Measurements from ENCODE around the gene XDH.

The XDH gene

DNA sequence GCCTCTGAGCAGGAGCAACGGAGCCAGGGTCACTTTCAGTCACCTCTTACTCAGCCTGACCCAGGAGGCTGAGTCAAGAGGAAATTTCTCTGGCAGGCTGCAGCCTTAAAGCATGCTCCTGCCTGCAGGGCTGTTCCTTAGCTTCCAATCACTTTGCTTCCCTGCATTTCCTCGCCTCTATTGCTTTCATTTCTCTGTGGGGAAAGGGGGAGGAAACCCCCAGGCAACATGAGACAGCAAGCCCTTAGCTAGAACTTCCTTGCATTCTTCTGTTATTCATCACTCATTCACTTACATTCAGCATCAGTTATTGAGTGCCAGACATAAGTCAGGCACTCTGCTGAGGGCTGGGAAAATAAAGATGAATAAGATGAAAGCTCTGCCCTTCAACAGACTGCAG is 13.0 kb downstream of the XDH start:
- no peak for DNase-seq

DNA sequence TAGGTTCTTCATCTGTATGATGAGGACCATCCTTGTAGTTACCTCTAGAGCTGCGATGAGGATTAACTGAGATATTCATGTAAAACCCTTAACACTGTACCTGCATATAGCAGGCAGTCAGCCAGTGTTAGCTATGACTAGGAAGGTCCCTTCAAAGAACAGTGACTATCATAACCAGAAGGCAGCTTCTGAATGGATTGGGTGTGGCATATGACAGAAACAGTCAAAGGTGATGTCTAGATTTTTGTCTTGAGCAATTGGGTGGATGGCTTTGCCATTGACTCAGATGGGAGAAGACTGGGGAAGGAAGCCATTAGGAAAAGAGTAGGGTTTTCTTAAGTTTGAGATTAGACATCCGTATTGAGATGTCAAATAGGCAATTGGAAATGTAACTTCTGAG is 15.7 kb downstream of the XDH start:
- no peak for DNase-seq

DNA sequence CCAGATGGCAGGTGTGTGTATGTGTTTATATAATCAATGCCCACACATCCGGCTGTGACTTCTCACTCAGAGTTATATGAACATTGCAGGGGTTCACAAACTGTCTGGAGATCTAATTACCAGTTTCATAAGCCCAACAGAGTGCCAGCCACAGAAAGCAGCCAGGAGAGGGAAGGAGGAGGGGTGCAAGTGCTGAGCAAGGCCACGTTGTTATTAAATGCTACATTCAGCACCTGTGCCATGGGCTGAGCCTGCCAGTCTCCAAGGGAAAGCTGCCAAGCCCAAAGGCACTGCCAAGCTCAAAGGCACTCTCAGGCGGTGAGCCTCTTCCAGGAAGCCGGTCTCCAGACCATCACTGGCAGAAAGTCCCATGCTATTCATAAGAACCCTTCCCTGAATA is 17.4 kb downstream of the XDH start:
- no peak for DNase-seq

DNA sequence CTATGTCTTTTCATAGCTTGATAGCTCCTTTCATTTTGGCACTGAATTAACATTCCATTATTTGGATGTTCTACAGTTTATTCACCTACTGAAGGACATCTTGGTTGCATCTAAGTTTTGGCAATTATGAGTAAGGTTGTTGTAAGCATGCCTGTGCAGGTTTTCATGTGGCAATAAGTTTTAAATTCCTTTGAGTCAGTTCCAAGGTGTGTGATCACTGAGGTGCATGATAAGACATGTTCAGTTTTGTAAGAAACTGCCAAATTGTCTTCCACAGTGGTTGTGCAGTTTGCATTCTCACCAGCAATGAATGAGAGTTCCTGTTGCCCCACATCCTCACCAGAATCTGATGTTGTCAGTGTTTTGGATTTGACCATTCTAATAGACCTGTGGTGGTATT is 24.2 kb downstream of the XDH start:
- DNase-seq, result no peak

DNA sequence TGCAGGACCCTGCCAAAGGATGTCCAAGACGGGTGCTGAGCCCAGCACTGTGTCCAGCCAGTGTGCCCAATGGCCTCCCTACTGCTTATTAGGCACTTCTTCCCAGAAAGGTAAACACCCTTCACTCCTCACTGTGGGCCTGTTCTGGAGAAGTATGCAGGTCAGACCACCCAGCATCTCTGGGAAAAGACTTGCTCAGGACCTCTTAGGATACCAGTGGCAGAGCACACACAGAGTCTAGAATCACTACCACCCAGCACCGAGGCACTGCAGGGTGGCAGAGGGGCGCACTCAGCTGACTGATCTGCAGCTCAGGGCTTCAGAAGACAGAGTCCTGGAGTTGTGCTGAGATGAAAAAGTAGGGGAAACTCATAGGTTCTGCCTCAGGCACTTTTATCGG is 25.8 kb downstream of the XDH start:
- DNase-seq, result no peak

DNA sequence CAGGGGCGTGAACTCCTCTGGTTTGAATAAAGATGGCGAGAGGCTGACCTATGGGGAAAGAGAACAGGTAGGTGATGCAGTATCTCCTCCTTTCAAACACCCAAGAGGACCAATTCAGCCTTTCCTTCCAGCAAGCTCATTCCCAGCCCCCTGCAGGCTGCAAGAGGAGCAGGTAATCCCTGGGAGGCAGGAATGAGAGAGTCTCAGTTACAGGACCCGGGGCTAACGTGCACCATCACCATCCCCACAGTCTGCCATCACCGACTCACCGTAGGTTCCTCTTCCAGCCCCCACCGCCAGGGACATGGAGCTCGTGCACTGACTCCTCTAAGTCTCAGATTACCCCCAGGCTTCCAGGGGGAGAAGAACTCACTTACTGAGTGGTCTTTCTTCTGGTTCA is 26.7 kb downstream of the XDH start:
- DNase-seq, result no peak

DNA sequence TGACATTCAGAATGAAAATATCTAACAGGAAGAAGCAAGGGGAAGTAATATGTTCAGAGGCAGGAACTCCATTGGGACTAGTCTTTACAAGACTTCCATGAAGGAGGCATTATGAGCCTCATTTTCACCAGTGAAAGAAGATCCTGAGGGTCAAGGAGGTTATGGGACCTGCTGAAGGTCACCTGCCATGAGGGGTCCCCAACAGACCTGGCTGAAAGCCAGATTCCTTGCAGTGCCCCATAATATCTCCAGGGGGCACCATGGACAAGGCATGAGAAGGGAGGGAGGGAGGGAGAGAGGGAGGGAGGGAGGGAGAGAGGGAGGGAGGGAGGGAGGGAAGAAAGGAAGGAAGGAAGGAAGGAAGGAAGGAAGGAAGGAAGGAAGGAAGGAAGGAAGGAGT is 27.9 kb downstream of the XDH start:
- no peak for DNase-seq

DNA sequence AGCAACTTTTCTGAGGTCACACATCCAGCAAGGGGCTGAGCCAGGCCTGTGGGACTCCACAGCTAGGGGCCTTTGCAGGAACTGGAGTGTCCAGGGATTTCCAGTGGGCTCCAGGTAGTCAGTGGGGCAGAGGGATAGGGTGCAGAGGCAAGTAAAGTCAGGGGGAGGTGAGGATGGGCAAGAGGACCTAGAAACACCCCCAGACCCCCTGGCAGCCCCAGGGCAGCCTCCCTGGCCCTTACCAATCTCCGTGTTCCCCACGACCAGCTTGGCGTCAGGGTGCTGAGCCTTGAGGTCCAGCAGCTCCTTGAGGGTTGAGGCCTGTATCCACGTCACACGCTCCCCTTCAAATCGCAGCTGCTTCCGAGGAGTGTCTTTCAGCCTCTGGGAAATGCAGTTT is 28.4 kb downstream of the XDH start:
- DNase-seq, result no peak

DNA sequence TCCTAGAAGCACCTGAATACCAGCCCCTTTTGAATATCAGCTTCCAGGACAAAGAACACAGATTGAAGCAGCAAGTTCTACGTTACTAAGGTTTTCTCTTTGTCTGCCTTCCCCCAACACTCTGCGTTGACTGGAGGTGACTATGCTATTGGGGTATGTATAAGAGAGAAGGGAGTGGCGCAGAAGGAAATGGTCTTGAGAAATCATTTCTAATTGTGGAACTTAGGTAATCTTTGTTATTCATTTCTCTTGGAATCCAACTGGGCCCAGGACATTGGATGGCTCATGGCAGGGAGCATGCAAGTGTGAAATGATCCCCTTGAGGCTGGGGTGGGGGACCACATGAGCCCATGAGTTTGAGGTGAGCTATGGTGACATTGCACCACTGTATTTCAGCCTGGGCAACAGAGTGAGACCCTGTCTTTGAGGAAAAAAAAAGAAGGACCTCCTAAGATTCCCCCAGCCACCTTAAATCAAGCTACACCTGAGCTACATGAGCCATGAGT is 29.7 kb downstream of the XDH start:
- no peak for DNase-seq

DNA sequence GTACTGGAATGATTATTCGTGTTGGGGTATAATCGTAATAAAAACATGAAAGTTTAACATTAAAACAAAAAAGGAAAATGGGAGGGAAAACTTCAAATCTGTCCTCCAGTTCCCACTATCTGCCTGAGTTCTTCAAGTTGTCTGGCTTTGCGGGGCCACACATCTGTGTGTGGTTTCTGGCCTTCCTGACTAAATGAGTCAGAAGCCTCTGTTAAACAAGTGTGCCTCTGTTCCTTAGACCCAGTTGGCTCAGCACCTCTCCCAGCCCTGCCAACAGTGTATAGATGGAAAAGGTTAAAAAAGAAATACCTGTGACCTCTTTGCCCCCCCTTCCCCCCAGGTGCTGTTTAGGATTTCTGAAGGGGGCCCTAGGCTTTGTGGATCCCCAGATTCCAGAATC is 30.2 kb downstream of the XDH start:
- no peak for DNase-seq

DNA sequence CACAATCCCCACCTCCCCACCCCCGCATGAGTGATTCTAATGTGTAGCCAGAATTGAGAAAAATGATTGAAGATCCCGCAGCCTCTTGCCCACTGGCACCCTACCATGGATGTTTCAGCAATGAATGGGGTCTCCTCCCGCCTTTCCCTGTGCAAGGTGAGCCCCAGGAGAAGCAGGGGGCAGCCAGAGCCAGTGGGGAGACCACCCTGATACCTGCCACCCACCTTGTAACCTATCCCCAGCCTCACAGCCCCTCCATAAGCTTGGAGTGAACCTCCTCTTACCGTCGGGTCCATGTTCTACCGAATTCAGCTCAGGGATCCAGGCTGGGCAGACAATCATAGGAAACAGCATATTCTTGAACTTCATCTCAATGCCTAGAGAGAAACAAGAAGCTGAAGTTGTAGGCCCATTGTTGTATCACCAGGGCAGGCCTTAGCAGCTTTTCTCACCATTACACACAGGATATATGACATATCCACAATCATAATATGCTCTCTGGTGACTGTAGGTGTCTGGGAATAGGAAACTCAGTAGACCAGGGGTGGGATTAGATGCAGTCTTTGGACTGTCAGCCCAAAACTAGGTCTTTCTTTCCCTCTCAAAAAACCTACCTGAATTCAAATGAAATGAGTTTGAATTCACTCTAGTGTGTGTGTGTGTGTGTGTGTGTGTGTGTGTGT is 30.9 kb downstream of the XDH start:
- no peak for DNase-seq

DNA sequence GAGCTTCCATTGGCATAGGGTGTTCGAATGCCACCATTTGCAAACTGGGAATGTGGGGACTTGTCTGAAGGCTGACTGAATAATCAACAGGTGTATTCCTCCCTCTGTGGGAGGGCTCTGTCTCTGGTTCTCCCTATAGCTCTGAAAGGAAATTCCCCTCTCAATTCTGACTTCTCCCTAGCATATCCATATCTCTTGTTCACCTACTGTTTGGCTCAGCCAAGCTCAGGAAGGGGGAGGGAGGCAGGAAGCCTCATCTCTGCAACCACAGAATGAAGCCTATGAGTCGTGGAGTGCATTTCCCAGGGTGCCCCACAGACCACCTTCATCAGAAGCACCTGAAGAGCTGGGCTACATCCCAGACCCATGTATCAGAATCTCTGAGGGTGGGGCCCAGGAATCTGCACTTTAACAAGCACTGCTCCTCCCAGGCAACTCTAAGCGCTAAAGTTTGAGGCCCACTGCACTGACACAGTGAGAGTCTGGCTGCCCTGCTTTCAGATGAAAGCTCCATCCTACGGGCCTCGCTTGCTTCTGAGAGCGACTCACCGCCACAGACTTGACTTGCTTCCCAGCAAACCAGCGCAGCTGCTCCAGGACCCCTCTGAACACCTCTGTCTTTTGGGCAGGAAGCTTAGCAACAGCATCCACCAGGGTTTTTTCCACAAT is 32.0 kb downstream of the XDH start:
- no peak for DNase-seq

DNA sequence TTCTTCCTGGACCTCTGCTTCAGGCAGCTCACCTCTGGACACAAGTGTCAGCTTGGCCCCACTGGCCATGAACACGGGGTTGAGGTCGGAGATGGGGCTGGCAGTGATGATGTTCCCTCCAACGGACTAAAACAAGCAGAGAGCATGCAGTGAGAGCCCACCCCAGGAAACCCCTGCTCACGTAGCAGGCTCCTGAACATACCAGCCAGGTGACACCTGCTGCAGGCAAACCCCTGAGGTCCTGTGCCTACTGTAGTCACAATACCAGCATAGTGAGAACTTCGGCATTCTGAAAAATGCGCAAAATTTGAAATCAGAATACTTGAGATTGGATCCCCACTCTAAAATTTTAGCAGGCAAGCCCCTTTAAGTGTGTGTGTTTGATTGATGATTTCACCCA is 32.9 kb downstream of the XDH start:
- DNase-seq, result no peak

DNA sequence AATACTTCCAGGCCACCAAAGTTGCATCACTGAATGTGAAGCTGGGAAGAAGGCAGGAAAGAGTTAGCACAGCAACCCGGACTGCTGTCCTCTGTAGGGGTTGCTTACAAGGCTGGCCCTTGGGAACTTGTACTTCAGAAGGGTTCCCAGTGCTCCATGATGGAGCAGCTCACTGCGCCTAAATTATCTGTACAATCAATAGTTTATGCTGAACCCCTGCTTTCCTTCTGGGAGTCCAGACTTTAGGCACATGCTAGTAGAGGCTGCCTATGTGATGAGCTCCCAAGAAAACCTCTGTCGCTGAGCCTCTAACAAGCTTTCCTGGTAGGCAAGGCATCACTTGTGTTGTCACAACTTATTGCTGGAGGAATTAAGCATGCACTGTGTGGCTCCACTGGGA is 34.3 kb downstream of the XDH start:
- no peak for DNase-seq

DNA sequence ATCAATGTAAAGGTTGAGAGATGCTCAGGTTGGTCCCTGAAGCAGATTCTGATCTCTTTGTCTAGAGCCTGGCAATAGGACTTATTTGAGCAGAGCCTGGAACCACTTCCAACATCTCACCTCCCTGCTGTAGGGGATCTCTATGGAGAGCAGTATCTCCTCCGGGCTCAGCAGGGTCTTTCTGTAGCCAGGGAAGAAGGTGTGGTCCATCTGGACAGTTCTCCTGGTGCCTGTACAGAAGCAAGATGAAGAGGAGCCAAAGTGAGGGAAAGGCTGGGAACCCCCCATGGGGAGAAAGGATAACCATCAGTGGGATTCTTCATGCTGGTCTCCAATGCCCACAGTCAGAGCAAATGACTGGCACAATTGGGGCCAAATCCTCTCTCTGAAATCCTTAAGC is 34.8 kb downstream of the XDH start:
- no peak for DNase-seq

DNA sequence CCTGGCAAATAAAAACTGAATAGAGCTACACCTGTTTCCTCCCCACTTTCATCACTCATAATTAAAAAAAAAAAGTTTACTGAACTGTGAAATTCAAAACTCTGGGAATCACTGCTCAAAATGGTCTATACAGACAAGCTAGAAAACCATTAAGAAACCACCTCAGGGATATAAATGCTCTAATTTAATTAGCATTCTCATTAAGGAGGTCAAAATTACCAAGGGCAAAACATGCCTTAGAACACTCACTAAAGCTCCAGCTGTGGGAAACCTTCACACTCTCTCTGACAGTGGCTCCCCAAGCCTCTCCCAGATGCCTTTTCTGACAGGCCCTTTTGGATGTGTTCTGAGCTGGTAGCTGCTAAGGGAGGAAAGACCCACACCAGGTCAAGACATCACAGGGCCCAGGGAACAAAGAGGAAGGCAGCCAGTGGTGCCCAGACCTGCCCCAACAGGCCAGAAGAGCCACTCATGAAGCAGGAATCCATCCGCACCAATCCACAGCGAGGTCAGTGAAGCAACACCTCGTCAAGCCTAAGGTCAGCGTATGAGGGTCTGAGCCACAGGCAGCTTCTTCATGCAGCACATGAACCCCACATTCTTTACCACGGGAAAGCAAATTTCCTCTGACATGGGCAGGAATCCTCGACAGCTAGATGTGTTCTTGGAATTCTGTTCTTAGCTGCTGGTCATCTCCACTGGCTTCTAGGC is 35.6 kb downstream of the XDH start:
- no peak for DNase-seq

DNA sequence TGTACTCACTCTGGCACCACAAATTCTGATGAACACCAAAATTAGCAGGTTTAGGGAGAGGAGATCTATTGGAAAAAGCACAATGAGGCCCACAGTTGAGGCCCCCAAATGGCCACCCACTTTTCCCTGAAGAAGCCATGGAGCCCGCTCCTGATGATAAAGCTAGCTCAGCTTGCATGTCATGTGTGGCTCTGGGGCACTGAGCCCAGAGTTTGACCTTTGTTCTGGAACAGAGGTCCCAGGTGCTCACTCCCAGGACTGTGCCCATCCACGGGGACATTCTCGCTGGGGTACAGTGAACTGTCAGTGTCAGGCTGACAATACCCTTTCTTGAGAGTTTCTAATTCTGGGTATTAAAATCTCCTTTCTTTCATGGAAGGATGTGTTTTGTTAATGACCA is 36.2 kb downstream of the XDH start:
- DNase-seq, result no peak

DNA sequence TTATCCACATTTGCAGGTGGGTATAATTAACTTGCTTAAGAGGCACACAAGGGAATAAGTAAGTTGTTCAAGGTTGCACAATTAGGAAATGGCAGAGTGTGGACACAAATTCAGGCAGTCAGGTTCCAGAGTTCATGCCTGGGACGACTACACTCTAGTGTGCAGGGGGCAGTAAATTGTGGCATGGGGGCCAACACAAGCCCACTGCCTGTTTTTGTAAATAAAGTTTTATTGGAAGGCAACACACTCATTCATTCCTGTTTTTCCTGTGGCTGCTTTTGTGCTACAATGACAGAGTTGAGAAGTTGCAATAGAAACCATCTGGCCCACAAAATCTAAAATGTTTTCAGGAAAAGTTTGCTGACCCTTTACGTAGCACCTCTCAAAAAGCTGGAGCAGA is 41.4 kb downstream of the XDH start:
- DNase-seq, result no peak

DNA sequence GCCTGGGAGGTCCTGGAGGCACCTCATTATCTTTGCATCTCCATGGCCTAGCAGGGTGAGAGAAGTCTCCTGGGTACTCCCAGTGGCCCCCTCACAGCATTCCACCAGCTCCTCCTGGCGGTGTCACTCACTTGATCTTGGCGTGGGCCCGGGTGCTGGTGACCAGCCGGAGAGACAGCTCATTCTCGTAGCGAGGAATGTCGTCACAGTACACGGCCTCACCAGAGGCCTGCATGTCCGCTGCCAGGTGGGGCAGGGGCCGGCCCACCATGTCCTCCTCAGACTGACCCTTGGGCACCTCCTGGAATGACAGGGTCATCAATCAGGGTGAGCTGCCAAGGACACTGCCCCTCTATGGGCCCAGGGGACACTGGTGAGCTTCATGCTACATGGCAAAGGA is 42.4 kb downstream of the XDH start:
- DNase-seq, result no peak

DNA sequence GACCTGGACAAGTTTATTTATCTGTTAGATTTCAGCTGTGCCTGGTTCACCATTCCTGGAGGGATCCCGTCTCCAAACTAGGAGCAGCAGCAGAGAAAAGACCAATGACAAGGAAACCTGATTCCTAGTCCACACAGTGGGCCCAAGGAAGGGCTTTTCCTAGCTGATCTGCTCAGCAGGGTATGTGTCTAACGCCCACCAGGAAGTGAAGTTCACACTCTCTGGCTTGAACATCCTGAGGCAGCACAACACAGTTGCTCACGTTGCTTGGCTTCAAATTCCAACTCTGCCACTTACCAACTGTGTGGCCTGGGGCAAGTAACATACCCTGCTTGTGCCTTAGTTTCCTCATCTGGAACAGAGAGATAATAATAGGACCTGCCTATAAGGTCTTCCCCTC is 42.9 kb downstream of the XDH start:
- no peak for DNase-seq

DNA sequence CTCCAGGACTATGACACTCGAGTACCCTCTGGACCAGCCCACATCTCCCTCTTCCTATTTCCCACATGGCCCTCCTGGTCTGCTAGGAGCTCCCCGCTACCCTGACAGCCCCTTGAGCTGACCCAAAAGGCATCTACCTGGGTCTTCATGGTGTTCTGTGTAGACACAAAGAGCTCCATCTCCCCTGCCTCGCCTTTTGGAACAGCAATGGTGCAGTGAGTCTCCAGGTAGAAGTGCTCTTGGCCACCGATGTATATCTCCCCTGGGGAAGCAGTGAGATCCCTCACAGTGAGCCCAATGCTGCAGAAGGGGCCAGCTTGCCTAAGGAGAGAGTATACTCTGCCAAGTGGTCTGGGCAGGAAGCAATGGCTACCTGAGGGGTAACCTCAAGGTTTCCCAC is 47.8 kb downstream of the XDH start:
- DNase-seq, result no peak

DNA sequence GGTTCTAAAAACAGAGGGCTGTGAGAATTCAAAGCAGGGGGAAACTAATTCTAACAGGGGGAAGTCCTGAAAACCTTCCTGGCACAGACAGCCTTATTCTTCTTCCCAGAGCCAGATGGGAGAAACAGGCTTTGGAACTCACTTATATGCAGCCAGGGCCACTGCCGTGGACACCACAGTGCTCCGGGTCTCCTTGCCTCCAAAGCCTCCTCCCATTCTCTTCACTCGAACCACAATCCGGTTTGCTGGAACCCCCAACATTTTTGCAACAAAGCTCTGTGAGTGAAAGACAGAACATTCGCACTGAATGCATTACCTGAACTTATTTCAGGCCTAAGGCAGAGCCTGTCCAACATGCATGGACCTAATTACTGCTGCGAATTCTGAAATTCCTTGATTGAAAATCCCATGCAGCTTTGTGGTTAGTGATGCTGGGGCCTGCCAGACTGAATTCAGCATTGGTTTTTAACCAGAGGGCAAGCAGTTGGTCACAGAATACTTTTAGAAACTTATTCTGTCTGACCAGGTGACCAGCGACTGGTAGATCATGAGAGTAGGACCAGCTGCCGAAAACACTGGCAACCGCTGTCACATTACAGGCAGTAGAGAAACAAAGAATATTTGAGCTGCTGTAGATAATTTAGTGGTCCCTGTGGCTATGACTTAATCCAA is 48.6 kb downstream of the XDH start:
- no peak for DNase-seq

DNA sequence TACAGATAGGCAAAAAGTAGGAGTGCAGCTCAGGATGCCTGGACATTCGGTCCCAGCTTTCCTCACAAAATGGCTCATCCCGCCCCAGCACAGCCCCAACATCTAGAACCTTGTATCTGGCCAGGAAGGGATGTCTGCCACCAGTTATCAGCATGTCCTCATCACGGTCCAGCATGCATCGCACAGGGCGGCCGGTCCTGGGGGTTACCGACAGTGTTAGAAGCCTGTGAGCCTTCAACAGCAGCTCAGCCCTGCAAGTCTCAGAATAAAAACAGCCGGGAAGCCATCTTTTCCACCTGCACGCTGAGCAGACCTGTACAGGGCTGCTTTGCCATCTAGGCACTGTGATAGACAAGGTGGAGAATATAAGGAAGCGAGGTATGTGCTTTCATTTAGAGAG is 49.2 kb downstream of the XDH start:
- no peak for DNase-seq
